CD4-positive, alpha-beta T cell treated with Interleukin-4 for 4 hours (primary cell): ENCODE measurements around the gene ATP2A1.
"Not testable (repeated sequence)": the region's sequence is repeated elsewhere in the genome, so short reads cannot be mapped to it uniquely, and the experiment has no call there.

Source experiments
- DNase-seq: peaks from one replicate; pipeline ENCODE4 v3.0.0-alpha.2; 2020

The ATP2A1 gene

DNA sequence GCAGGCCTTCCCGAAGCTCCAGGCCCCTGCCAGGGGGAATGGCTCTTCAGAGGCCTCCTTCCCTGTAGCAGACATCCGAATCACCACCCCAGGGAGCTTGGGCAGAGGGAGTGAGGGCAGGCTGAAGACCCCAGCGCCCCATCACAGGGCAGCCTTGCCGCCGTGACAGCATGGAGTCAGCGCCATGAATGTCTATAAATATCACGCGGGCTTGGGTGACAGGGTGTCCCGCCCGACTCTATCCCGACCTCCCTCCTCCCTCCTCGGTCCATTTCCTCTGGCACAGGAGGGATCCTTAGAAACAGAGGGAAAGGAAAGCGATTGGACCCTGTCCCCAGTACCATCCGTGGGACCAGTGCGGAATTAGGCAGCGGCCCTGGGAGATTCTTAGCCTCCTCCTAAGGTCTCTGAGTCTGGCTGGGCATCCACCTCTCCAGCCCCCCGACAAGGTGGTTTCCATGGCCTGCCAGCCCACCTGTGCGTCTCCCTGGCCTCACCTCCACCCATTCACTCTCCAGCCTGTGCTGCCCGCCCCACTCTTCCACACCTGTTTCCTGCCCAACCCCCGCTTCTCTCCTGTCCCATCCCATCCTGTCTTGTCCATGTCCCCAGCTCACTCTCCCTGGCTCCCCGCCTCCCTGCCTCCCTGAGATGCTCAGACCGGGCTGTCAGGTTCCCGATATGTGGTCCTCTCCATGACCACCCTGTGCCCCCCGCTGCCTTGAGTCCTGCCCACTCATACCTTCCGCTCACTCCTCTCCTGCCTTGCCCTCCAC is 5.1 kb downstream of the ATP2A1 start:
- no peak for DNase-seq

DNA sequence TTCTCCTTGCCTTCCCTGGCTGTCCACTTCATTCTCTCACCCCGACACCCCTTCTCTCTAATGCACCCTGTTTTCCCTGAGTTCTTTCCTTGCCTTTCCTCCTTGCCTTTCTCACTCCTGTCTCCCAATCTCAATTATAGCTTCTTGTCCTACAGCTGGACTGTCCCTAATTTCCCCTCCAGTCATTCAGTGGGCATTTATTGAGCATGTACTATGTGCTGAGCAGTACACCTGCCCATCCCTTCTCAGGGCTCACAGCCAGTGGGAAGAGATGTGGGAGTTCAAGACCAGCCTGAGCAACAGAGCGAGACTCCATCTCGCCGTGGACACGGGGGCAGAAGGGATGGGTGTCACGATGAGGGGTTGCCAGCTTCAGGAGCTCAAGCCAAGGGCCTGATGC is 5.8 kb downstream of the ATP2A1 start:
- DNase-seq = no peak

DNA sequence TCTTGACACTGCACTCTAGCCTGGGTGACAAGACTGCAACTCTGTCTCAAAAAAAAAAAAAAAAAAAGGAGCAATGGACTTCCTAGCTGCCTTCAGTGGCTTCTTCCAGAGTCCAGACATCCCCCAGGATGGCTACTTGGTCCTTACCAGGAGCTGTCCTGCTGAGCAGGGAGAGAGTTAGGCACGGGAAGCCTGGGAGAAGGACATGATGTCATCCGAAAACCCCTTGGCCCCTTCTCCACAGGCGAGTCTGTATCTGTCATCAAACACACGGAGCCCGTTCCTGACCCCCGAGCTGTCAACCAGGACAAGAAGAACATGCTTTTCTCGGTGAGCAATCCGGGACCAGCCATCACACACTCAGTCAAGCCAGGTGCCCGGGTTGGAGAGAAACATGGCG is 8.7 kb downstream of the ATP2A1 start:
- no peak for DNase-seq

DNA sequence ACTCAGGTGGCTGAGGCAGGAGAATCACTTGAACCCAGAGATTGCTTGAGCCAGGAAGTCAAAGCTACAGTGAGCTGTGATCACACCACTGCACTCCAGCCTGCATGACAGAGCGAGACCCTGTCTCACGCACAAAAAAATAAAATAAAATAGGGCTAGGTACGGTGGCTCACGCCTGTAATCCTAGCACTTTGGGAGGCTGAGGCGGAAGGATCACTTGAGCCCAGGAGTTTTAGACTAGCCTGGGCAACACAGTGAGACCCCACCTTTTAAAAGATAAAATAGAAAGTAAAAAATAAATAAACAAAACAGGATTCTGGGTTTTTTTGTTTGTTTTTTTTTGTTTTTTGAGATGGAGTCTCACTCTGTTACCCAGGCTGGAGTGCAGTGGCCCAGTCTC is 12.1 kb downstream of the ATP2A1 start:
- DNase-seq = not testable (repeated sequence)

DNA sequence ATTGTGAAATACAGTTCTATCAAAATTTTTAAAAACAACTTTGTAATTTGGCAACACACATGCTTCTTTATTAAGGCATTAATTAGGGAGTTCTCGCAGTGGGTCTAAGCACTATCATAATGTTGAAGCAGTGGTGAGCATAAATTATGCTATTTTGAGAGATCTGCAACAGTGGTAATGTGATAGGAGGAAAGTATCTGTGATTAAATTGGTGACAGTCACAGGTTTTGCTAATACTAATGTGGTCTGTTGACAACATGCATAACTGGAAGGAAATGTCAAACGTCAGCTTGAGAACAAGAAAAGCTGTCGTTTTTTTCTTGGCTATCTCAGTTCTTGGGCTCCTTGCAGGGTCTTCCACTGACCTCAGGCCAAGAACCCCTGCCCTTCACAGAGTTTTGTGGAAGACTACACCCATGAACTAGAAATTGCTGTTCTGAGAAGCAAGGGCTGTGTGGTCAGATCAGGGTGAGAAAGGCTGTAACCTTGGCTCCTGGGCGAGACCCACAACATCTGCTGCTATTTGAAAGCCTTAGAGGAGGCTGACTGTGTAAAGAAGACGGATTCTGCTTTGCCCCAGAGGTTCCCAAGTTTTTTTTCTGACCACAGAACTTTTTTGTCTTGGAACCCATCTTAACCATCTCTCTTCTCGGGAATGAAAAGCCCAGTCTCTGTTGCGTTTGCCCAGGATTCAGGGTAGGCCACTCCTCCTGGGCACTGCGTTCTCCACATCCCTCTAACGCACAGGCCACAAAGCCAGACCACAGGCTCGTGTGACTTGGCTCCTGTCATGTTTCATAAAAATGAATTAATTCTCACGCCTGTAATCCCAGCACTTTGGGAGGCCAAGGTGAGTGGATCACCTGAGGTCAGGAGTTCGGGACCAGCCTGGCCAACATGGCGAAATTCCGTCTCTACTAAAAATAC is 13.9 kb downstream of the ATP2A1 start:
- no peak for DNase-seq

DNA sequence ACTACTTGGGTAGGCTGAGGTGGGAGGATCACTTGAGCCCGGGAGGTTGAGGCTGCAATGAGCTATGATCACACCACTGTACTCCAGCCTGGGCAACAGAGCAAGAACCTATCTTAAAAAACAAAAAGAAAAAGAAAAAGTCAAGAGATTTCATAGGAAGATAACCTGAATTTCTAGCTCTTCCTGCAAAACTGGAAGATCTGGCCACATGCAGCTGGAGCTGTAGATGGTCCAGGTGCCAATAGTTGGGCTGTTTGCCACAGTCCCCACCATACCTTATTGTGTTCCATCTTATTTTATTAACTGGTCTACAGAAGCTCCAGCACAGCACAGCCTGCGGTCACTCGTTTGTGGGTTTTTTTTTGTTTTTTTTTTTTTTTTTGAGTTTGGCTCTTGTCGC is 15.0 kb downstream of the ATP2A1 start:
- DNase-seq = no peak

DNA sequence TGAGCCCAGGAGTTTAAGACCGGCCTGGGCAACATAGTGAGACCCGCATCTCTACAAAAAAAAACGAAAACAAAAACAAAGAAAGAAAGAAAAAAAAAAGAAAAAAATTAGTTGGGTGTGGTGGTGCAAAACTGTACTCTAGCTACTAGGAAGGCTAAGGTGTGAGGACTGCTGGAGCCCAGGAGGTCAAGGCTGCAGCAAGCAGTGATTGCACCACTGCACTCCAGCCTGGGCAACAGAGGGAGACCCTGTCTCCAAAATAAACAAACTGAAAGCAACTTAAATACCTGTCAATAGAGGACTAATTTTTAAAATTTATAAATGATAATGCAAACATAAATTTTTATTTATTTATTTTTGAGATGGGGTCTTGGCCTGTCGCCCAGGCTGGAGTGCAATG is 17.3 kb downstream of the ATP2A1 start:
- no peak for DNase-seq

DNA sequence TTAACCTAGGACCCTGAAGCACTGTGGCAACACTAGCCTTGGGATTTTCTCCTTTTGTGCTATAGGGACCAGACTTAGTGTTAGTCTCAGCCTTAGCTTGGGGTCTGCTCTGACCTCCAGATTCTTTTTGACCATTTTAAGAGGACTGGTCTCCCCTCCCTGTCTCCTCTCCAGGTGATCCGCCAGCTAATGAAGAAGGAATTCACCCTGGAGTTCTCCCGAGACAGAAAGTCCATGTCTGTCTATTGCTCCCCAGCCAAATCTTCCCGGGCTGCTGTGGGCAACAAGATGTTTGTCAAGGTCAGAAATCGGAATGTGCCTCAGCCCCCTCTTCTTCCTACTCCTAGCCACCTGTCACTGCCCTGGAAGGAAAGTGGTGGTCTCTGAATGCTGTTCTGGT is 19.5 kb downstream of the ATP2A1 start:
- no peak for DNase-seq

DNA sequence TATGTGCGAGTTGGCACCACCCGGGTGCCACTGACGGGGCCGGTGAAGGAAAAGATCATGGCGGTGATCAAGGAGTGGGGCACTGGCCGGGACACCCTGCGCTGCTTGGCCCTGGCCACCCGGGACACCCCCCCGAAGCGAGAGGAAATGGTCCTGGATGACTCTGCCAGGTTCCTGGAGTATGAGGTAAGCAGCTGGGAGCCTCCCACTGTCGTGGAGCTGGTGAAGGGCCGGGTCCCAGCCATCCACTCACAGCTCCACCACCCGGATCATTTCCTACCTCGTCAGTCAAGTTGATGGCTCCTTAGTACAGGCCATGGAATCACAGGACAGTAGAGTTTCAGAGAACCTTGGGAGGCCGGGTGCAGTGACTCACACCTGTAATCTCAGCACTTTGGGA is 20.0 kb downstream of the ATP2A1 start:
- DNase-seq = no peak

DNA sequence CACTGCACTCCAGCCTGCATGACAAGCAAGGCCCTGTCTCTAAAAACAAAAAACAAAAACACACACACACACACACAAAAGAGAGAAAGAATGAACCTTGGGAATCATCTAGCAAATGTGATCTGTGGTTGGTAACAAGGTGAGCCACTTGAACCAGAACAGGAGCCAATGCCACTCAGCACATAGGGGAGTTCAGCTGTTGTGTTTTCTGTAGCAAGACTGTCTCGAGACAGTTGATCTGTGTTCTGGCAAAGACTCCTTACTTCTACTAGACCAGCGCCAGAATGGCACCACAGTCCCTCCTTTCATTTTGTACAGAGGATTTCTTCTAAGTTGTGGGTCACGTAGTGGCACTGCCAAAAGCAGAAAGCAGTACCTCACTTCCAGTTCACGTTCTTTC is 20.7 kb downstream of the ATP2A1 start:
- DNase-seq = no peak

DNA sequence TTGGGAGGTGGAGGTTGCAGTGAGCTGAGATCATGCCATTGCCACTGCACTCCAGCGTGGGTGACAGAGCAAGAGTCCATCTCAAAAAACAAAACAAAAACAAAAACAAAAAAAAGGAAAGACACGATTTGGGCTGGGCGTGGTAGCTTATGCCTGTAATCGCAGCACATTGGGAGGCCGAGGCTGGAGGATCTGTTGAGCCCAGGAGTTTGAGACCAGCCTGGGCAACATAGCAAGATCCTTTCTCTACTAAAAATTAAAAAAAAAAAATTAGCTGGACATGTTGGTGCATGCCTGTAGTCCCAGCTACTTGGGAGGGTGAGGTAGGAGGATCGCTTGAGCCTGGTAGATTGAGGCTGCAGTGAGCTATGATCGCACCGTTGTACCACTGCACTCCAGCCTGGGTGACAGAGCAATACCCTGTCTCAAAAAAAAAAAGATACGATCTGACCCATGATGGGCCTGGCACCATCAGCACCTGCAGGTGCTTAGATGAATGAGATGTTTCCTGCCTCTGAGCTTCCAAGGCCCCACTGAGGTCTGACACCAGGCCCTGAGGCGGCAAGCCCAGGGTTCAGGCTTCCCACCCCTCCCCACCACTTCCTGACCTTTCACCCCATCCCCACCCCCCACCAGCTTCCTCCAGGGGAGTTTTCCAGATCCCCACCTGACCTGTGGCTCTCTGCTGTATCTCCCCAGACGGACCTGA is 21.7 kb downstream of the ATP2A1 start:
- no peak for DNase-seq

DNA sequence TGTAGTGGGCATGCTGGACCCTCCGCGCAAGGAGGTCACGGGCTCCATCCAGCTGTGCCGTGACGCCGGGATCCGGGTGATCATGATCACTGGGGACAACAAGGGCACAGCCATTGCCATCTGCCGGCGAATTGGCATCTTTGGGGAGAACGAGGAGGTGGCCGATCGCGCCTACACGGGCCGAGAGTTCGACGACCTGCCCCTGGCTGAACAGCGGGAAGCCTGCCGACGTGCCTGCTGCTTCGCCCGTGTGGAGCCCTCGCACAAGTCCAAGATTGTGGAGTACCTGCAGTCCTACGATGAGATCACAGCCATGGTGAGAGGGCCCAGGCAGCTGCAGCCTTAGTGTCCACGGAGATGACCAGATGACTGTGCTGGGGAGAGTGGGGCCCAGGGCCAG is 22.3 kb downstream of the ATP2A1 start:
- no peak for DNase-seq

DNA sequence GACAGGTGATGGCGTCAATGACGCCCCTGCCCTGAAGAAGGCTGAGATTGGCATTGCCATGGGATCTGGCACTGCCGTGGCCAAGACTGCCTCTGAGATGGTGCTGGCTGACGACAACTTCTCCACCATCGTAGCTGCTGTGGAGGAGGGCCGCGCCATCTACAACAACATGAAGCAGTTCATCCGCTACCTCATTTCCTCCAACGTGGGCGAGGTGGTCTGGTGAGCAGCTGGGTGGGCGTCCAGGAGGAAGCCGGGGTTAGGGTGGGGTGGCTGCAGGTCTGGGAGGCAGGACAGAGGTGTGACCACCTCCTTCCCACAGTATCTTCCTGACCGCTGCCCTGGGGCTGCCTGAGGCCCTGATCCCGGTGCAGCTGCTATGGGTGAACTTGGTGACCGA is 23.6 kb downstream of the ATP2A1 start:
- DNase-seq = no peak

DNA sequence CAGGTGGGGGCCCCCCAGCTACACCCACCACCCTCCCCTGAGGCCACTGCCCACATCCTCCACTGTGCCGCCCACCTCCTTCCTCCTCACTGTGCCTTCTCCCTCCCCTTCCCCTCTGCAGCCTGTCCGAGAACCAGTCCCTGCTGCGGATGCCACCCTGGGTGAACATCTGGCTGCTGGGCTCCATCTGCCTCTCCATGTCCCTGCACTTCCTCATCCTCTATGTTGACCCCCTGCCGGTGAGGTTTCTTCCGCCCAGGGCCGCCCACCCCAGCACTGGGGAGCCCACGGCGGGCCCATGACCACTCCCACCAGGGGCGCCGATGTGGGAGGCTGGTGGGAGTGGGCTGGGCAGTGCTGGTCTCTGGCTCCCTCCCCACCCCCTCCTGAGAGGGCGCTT is 24.6 kb downstream of the ATP2A1 start:
- DNase-seq = no peak

DNA sequence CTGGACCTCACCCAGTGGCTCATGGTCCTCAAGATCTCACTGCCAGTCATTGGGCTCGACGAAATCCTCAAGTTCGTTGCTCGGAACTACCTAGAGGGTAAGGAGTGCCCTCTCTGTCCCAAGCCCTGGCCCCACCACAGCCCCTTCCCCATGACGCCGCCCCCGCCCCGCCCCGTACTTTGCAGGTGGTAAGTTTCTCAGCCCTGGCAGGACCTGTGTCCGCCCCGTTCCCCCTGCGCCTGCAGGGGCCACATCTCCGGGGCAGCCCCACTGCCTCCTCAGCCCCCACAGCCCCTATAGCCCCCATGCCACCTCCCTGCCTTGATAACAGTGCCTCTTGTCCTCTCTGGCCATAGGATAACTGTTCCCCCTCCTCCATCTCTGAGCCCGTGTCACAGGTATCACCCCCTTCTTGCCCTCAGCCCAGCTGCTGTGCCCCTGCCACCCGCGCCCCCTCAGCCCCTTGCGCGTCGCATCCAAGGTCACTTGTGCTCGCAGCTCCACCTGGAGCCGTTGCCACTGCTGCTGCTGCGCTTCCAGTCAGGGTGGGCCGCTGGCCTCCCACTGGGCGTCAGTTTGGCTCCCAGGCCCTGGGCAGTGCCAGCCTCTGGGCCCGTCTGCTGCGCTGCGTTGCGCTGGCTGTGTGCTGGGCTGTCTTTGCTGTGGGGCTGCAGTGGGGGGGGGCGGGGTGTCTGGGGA is 25.2 kb downstream of the ATP2A1 start:
- no peak for DNase-seq

DNA sequence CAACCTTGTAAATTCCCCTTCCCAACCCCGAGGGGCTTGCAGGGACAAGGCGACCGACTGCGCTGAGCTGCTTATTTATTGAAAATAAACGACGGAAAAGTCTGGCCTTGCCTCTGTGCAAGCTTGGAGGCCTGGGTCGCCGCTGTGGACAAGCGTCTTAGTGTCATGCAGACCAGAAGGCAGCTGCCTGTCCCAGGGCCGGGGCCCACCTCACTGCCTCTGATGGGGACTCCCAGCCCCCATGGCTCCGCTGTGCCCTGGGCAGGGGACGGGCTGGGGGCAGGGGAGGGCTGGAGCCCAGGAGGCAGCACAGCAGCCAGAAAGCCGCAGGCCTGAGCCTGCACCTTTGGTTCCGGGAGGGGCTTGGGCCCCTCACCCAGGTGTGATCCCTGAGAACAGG is 26.1 kb downstream of the ATP2A1 start:
- no peak for DNase-seq

DNA sequence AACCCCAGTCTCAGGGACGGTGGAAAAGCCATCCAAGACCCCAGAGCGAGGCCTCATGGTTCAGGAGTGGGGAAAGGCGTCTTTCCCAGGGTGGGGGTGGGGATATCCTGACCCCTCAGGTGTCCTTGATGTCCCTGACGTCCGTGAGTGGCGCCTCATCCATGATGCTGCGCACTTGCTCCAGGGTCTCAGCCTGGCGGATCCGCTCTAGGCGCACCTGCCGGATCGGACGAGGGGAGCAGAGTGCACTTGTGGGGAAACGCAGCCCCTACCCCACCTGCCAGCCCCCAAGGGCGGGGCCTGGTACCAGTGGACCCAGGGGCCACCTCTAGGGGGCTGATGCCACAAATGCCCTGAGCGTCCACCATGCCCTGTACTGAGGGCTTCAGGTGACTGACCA is 26.5 kb downstream of the ATP2A1 start:
- no peak for DNase-seq

DNA sequence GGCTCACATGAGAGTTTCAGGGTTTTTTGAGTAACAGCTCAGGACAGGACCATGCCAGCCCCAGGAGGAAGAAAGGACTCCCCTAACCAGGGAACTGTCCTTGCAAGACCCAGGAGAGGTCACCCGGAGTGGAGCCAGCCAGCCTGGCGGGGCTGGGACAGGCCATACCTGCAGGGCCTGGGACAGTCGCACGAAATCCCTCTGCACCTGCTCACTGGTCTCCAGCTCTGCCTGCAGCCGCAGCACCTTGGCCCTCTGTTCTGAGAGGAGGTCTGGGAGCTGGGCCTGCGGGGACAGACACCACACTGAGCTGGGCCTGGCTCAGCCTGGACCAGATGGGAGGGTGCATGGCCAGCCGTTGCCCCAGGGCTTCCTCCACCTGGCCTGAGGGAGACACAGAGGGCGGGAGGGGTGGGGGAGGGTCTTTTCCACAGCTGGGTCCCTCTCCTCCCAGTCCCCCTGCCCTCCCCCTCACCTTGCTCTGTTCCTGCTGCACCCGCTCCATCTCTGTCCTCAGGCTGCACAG is 27.0 kb downstream of the ATP2A1 start:
- no peak for DNase-seq

DNA sequence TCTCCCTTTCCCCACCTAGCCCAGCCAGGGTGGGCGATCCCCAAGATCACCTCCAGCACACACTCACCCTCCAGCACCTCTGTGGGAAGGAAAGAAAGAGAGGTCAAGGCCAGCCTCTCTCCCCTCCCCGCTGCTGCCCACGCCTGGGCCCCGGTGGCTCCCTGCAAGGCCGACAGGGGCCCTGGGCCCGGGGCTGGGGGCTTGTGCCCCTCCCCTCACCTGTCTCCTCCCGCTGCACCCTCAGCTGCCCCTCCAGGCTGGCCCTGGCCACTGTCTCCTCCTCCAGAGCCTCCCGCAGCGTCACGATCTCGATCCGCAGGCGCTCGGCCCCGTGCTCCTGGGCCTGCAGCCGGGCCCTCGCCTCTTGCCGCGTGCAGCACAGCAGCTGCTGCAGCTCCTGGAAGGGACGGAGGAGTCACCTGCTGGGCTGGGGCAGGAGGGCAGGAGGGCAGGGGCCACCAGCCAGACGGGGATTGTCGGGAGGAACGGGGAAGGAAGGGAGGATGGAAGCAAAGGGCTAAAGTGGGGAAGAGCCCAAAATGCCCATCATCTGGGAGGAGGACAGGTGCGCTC is 27.6 kb downstream of the ATP2A1 start:
- DNase-seq = no peak

DNA sequence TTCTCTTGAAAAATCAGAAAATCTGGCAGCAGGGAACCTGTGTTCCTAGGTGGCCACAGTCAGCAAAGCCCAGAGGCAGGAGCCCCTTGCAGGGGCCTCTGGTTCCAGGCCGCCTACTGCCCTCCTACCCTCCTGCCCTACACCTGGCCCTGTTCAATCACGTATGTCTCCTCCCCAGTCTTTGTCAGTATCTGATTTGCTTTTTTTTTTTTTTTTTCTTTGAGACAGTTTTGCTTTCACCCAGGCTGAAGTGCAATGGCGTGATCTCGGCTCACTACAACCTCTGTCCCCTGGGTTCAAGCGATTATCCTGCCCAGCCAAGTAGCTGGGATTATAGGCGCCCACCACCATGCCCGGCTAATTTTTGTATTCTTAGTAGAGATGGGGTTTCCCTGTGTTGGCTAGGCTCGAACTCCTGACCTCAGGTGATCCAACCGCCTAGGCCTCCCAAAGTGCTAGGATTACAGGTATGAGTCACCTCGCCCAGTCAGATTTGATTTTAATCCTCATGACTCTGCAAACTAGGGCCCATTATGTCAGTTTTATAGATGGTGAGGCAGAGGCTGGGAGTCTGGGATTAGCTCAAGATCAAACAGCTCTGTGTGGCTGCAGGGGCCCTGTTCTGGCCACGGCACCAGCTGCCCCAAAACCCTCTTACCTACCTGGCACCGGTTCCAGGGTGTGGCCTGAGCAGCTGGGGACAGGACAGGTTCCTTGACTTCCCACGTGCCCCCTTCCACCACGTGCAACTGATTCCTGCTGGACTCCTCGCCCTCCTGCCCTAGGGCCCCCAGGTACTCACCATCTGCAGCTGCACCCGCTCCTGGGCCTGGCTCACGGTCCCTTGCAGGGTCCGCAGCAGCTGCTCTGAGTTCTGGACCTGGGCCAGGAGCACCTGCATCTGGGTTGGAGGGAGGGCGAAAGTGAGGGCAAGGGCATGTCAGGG is 32.1 kb downstream of the ATP2A1 start:
- DNase-seq = no peak

DNA sequence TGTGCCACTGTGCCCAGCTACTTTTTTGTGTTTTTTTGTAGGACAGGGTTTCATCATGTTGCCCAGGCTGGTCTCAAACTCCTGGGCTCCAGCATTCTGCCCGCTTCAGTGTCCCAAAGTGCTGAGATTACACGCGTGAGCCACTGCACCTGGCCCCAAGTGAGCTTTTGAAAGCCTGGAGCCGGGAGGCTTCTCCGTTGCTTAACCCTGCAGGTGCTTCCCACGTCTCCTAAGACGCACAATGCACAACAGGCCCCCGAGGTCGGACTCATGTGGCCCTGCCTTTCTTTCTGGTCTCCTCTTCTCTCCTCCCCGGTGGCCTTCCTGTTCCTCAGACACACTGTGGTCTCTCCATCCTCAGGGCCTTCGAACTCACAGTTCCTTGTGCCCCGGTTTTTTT is 34.3 kb downstream of the ATP2A1 start:
- no peak for DNase-seq
